Activated CD8-positive, alpha-beta memory T cell treated with anti-CD3 and anti-CD28 coated beads for 36 hours (primary cell): Measurements from ENCODE around the gene PDE1A. TPM values are rescaled to one million over a fixed set of nuclear protein-coding genes. Genes with fewer than 3 reads are reported as not detected.
"Not testable (repeated sequence)": the region's sequence is repeated elsewhere in the genome, so short reads cannot be mapped to it uniquely, and the experiment has no call there.

Experiments used
- CTCF ChIA-PET: fragments of 350-600 bp; sonication (Branson Sonifier 250); formaldehyde crosslinking; loops from one replicate; lab custom pipeline; 2021; ENCODE audit warnings: antibody characterized with exemption; lab: Charles Lee
- POLR2A ChIA-PET: fragments of 350-600 bp; sonication (Branson Sonifier 250); formaldehyde crosslinking; loops from one replicate; lab custom pipeline; 2021; ENCODE audit warnings: antibody characterized with exemption; lab: Charles Lee
- total RNA-seq, 2 experiments: library from RNA; stranded (reverse); gene quantifications; one replicate each; pipeline ENCODE4 v1.2.3, GENCODE V29; 2021

The PDE1A gene
- total RNA-seq, 2 experiments from 2014 or later = not detected

- ChIA-PET CTCF (interaction anchor here (1.6 kb wide), 1 partner anchor 14 kb away, joined by 3 read pairs; no protein-coding TSS in a partner anchor), POLR2A (interaction anchor here (0.6 kb wide), 1 partner anchor 315 kb away, joined by 3 read pairs; no protein-coding TSS in a partner anchor)
Measured at GRCh38 chr2:182299632-182300031, 127.2 kb downstream of the PDE1A start.

GRCh38 chr2:182298456-182298855 lies 128.4 kb downstream of the PDE1A start:
- POLR2A ChIA-PET = no interaction called here
- CTCF ChIA-PET = interaction anchor here (1.6 kb wide), 1 partner anchor 13 kb away, joined by 3 read pairs; no protein-coding TSS in a partner anchor

GRCh38 chr2:182291296-182291695 lies 135.5 kb downstream of the PDE1A start:
- CTCF ChIA-PET = no interaction called here

GRCh38 chr2:182283512-182283911 lies 143.3 kb downstream of the PDE1A start:
- POLR2A ChIA-PET = no interaction called here
- CTCF ChIA-PET = no interaction called here

More at GRCh38 chr2:182291296-182291695, 135.5 kb downstream of the PDE1A start:
- POLR2A ChIA-PET = no interaction called here

DNA sequence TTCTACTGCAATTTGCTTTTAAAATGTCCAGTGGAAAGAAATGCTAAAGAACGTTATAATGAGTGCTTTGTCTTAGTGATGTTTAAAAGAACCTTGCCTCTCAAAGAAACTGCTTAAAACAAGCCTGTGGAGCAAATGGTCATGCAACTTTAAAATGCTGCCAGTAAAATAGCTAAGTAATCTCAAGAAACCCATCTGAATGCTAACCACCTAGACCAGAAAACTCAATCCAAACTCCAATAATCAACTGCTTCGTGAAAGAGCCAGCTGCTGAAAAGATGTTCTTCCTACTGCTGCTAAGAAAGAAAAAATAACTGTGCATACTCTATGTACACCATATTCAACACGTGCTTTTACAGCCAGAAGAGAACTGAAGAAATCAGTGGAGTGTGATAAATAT lies 145.6 kb downstream of the PDE1A start:
- ChIA-PET CTCF (no interaction called here), POLR2A (no interaction called here)

DNA sequence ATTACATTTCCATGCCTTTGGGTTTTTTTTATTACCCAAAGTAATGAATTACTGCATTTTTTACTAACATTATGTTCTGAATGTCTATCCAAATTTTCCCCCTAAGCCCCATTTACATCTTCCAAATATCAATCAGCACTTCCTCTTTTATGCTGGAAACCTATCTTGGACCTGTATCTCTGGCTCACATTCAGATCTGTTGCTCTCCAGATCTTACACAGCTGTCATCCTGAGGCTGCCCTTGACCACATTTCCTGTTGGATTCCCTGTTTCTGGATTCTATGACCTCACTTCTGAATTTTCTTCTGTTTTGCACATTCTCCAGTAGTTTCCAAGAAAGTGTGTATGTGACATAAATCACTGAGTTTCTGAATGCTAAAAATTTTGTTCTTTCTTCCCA lies 146.7 kb downstream of the PDE1A start:
- ChIA-PET POLR2A (no interaction called here), CTCF (no interaction called here)

- CTCF ChIA-PET, POLR2A ChIA-PET: not testable (repeated sequence)
Measured at GRCh38 chr2:182276662-182277061, 150.2 kb downstream of the PDE1A start.

GRCh38 chr2:182267971-182268370 lies 158.9 kb downstream of the PDE1A start:
- CTCF ChIA-PET = no interaction called here

DNA sequence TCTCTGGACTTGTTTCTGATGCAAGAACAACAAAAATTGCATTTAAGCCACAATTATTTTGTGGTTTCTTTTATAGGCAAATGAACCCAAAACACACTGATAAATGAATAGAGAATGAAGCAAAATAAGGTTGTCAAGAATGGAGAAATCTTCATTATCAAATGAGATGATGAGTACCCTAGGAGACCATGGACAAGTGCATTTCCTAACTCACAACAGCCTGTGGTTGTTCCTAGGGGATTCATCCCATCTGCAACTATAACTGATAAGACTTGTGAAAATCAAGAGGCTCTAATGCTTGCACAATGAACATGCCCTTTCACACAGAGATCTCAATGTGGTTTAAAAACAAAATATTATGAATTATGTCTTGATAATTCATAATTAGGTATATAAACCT lies 159.9 kb downstream of the PDE1A start:
- ChIA-PET CTCF (no interaction called here), POLR2A (no interaction called here)

More at GRCh38 chr2:182267971-182268370, 158.9 kb downstream of the PDE1A start:
- POLR2A ChIA-PET = no interaction called here

DNA sequence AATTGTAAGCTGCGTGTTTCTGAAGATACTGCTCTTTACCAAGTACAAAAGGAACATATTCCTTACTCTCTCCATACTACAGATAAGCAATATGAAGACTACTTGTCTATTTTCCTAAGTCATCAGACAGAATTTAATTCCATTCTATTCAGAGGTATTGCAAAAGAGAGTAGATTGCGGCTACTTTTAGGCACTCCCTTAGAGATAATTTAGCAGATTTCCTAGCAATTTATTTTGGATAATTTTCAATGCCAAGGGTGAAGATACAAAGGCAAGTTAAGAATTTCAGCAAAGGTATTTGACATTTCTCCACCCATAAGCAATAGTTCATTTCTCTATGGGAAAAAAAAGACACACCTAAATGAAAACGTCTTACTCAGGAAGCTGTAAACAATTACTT lies 161.1 kb downstream of the PDE1A start:
- POLR2A ChIA-PET = no interaction called here
- CTCF ChIA-PET = no interaction called here

- POLR2A ChIA-PET = no interaction called here
Measured at GRCh38 chr2:182261860-182262387, 164.9 kb downstream of the PDE1A start.

GRCh38 chr2:182259629-182260150 lies 167.1 kb downstream of the PDE1A start:
- ChIA-PET POLR2A (no interaction called here), CTCF (no interaction called here)

More at GRCh38 chr2:182261860-182262387, 164.9 kb downstream of the PDE1A start:
- CTCF ChIA-PET = no interaction called here

GRCh38 chr2:182252534-182252933 lies 174.3 kb downstream of the PDE1A start:
- CTCF ChIA-PET = no interaction called here
- POLR2A ChIA-PET = no interaction called here

DNA sequence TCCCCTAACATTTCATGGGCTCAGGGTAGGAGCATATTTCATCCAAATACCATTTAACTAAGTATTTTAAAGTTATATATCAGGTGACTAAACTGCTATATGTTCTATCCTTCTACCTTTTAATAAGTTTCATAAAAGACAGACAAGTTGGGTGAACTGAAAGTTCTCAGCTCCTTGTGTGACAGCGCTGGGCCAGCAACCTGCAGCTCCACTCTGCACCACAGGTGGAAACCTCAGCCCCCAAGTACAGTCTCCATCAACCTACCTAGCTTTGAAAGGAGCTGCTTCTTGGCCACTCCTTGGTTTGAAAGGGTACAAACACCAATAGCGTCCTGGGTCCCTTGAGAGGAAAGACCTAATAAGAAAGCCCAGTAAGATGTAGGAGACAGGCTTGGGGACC lies 177.9 kb downstream of the PDE1A start:
- CTCF ChIA-PET = no interaction called here

GRCh38 chr2:182248362-182248761 lies 178.5 kb downstream of the PDE1A start:
- ChIA-PET POLR2A (no interaction called here), CTCF (no interaction called here)

More for the DNA sequence above, 177.9 kb downstream of the PDE1A start:
- POLR2A ChIA-PET = no interaction called here

GRCh38 chr2:182247831-182248230 lies 179.0 kb downstream of the PDE1A start:
- POLR2A ChIA-PET = no interaction called here
- CTCF ChIA-PET = no interaction called here

- CTCF ChIA-PET = interaction anchor here (0.8 kb wide), 1 partner anchor 10 kb away, joined by 4 read pairs; no protein-coding TSS in a partner anchor
- POLR2A ChIA-PET = no interaction called here
Measured at GRCh38 chr2:182245963-182246362, 180.9 kb downstream of the PDE1A start.

GRCh38 chr2:182242609-182243008 lies 184.2 kb downstream of the PDE1A start:
- ChIA-PET POLR2A (no interaction called here), CTCF (no interaction called here)

- ChIA-PET POLR2A (no interaction called here), CTCF (no interaction called here)
Measured at GRCh38 chr2:182241936-182242335, 184.9 kb downstream of the PDE1A start.

GRCh38 chr2:182240862-182241371 lies 185.9 kb downstream of the PDE1A start:
- POLR2A ChIA-PET = no interaction called here
- CTCF ChIA-PET = interaction anchor here (1.1 kb wide), 1 partner anchor 412 kb away, joined by 3 read pairs; no protein-coding TSS in a partner anchor

DNA sequence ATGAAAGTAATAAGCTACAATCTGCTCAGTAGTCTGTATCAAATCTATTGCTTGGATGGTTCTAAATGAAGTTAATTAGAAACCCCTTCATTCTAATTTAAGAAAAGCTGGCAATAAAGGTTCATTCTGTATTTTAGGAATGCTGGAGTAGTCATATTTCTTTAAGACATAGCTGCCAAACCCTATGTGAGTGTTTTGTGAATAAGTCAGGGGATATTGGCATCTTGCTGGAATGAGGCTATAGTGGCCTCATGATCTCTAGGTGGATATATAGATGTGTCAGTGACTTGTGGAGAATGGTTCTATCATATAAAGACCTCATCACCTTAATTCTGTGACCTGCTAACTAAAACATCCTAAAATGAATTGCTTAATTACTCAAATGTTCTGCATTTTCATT lies 196.3 kb downstream of the PDE1A start:
- ChIA-PET POLR2A (no interaction called here), CTCF (no interaction called here)
